Cardiac muscle cell (in vitro differentiated cells and primary cell): ENCODE measurements around the gene SHROOM2. TPM values are rescaled to one million over a fixed set of nuclear protein-coding genes. Genes with fewer than 3 reads are reported as not detected.

ENCODE experiments used
- DNase-seq, 2 donors: peaks; one replicate each; pipeline versions ENCODE4 v3.0.0 to v3.0.0-alpha.2; 2010 to 2017; ENCODE audit warnings: low read depth in 1 of 2, low spot score in 1 of 2
- H3K27ac ChIP-seq: fragments of 200-600 bp; sonication (generic); 2 replicates; pipeline ENCODE4 v1.5.1; 2016
- H3K27me3 ChIP-seq: fragments of 200-600 bp; sonication (generic); 2 replicates; pipeline ENCODE4 v1.6.0; 2016; ENCODE audit warnings: control low read depth
- H3K36me3 ChIP-seq: fragments of 200-600 bp; sonication (generic); 2 replicates; pipeline ENCODE4 v1.5.1; 2016; ENCODE audit warnings: control low read depth
- H3K4me1 ChIP-seq: fragments of 200-600 bp; sonication (generic); 2 replicates; pipeline ENCODE4 v1.8.1; 2017; ENCODE audit warnings: low read depth, mild to moderate bottlenecking, mixed run types
- H3K4me3 ChIP-seq: fragments of 200-600 bp; sonication (generic); 2 replicates; pipeline ENCODE4 v1.5.1; 2016; ENCODE audit warnings: mild to moderate bottlenecking
- H3K9me3 ChIP-seq: fragments of 200-600 bp; sonication (generic); 2 replicates; pipeline ENCODE4 v1.5.1; 2017; ENCODE audit warnings: low read depth, mild to moderate bottlenecking, control low read depth
- polyA plus RNA-seq: library from polyadenylated mRNA; unstranded; fragments of >200 nt; fragmentation: Nextera tagmentation; extraction: Ambion mirVana; gene quantifications from 2 replicates; pipeline ENCODE4 v1.2.1, GENCODE V29; 2016
- total RNA-seq: library from RNA; depleted of rRNA; stranded (reverse); fragments of >200 nt; gene quantifications from 2 replicates; pipeline ENCODE4 v1.2.3, GENCODE V29; 2016
- TF ChIP-seq, protein P1 (sequence below): IDR thresholded peaks from 2 replicates; pipeline ENCODE4 v1.5.1; 2012; ENCODE audit warnings: low read depth, mild to moderate bottlenecking, low read length

The SHROOM2 gene
- total and polyA plus RNA-seq, 2 experiments from 2014 or later, result 14.8 to 32.9 TPM

DNA sequence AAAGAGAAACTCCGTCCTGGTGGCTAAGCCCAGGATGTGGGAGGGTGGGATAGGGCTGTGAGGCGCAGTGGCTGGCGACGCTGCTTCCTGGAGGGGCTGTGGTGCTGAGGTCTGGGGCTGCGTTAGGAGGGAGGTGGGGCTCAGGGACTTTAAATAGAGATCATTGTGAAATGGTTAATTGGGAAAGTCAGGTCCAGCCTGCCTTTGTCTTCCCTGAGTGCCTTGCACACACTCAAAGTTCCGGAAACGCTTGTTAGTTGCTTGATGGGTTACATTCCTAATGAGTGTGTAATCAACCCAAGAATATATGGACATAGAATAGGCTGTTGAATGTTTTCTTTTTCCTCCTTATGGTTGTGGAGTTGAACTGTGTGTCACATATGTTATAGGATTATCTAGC is 125.3 kb downstream of the SHROOM2 start:
- H3K27ac ChIP-seq, result no peak overlapping the region
- TF ChIP-seq, protein P1, sequence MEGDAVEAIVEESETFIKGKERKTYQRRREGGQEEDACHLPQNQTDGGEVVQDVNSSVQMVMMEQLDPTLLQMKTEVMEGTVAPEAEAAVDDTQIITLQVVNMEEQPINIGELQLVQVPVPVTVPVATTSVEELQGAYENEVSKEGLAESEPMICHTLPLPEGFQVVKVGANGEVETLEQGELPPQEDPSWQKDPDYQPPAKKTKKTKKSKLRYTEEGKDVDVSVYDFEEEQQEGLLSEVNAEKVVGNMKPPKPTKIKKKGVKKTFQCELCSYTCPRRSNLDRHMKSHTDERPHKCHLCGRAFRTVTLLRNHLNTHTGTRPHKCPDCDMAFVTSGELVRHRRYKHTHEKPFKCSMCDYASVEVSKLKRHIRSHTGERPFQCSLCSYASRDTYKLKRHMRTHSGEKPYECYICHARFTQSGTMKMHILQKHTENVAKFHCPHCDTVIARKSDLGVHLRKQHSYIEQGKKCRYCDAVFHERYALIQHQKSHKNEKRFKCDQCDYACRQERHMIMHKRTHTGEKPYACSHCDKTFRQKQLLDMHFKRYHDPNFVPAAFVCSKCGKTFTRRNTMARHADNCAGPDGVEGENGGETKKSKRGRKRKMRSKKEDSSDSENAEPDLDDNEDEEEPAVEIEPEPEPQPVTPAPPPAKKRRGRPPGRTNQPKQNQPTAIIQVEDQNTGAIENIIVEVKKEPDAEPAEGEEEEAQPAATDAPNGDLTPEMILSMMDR, result no peak
- H3K9me3 ChIP-seq, result no peaks in the 10 kb centered on the region
- H3K27me3 ChIP-seq, result no peaks in the 10 kb centered on the region
- no peak overlapping the region for H3K4me3 ChIP-seq
- peak in 1 of 2 donors; percentile 72 for DNase-seq
- H3K36me3 ChIP-seq, result no peaks in the 10 kb centered on the region
- no peaks in the 10 kb centered on the region for H3K4me1 ChIP-seq

DNA sequence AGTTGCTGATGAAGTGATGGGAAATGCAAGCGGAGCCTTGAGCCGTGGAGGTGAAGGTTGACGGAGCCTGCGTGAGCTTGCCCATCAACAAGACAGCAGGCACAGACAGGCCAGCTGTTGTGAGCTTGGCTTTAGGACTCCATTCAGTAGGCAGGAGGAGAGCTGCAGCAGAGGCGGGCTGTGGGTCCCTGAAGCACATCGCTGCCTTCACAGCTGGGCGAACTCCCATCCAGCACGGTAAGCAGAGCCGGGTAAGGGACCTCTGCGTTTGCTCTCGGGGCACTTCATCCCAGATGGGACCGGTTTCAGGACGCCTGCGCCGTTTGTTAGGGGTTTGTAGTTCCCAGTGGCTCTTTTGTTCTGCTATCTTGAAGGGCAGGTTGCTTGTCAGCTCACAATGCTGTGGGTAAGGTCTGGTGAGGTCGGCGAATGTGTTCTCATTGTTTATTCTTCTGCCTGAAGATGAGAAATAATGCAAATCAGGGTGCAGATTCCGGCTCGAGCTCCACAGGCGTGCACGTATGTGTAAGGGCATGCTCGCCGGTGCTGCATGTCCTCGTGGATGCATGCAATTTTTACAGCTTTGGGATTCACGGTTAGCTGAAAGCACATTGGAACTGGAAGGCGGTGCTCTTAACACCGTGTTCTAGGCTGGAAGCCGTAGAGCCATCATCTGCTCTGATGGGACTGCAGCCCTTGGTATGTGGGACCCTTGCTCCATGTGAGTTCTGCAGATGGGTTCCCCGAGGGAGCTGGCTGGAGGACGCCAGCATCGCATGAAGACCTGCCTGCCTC is 126.3 kb downstream of the SHROOM2 start:
- no peaks in the 10 kb centered on the region for H3K9me3 ChIP-seq
- H3K4me1 ChIP-seq, result no peaks in the 10 kb centered on the region
- no peaks in the 10 kb centered on the region for H3K36me3 ChIP-seq
- no peak overlapping the region for H3K27ac ChIP-seq
- peak; percentile 18 to 37 for DNase-seq
- H3K4me3 ChIP-seq, result no peak overlapping the region
- TF ChIP-seq, protein P1, result no peak
- no peaks in the 10 kb centered on the region for H3K27me3 ChIP-seq

DNA sequence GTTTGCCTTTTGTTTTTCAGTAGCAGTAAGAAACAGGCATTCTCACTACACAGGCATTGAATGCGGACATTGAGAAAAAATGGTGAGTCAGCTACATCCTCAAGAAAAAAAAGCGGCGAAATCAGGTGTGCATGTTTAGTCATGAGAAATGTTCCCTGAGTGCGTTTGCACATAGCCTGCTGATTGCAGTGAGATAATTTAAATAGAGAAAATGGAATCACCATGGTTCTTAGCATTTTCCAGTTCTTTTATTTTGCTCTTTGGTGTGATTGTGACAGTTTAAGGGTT is 126.9 kb downstream of the SHROOM2 start:
- no peak overlapping the region for H3K27ac ChIP-seq
- TF ChIP-seq, protein P1, result no peak

DNA sequence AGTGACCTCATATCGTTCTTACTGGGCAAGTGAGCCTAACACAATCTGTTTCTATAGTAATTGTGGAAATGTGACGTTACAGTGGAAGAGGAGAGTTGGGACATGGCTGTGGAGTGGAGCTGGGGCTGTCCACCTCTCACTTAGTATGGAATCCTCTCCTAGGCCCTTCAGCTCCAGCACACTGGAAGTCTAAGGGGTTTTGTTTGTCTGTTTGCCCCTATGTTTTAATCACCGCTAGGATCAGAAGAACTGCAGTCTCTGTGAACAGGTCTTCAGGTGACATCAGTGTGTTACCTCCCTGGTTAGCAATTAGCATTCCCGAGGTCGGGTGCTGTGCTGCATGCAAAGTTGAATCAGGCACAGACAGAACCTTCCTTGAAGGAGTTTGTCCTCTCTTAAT is 131.6 kb downstream of the SHROOM2 start:
- Histone ChIP-seq H3K27ac (no peak overlapping the region), H3K27me3 (no peaks in the 10 kb centered on the region), H3K36me3 (no peaks in the 10 kb centered on the region), H3K4me1 (no peaks in the 10 kb centered on the region), H3K9me3 (no peaks in the 10 kb centered on the region), H3K4me3 (no peak overlapping the region)
- no peak for DNase-seq
- TF ChIP-seq, protein P1, result no peak

More for the DNA sequence above, 126.9 kb downstream of the SHROOM2 start:
- Histone ChIP-seq H3K36me3 (no peaks in the 10 kb centered on the region), H3K4me1 (no peaks in the 10 kb centered on the region), H3K9me3 (no peaks in the 10 kb centered on the region), H3K4me3 (no peak overlapping the region), H3K27me3 (no peaks in the 10 kb centered on the region)
- no peak for DNase-seq

DNA sequence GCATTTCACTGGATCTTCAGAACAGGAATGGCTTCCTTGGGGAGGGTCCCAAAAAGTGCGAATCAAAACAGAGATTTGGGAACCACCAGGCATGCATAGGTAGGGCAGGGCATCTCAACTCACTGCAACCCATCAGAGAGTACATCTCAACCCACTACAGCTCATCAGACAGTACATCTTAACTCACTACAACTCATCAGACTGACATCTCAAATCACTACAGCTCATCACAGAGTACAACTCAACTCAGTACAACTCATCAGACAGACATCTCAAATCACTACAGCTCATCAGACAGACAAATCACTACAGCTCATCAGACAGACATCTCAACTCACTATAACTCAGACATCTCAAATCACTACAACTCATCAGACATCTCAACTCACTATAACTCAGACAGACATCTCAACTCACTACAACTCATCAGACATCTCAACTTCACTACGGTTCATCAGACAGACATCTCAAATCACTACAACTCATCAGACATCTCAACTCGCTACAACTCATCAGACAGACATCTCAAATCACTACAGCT is 133.5 kb downstream of the SHROOM2 start:
- Histone ChIP-seq H3K4me1 (no peaks in the 10 kb centered on the region), H3K9me3 (no peaks in the 10 kb centered on the region), H3K4me3 (no peak overlapping the region), H3K27ac (no peak overlapping the region), H3K36me3 (no peaks in the 10 kb centered on the region), H3K27me3 (no peaks in the 10 kb centered on the region)
- TF ChIP-seq, protein P1, result no peak
- DNase-seq, result no peak
